Measurements from ENCODE around the gene MED15. TPM values are rescaled to one million over a fixed set of nuclear protein-coding genes. Genes with fewer than 3 reads are reported as not detected.
A peak's percentile ranks its signal among the peaks of the same experiment; 100 is the strongest.

MED15 gene
- polyA plus RNA-seq, 2 of the 4 experiments (the other 2 are of a cell fraction) = 10.7 to 29.7 TPM

- no peak for TF ChIP-seq RCOR1 (IDR thresholded peaks at IDR 0.05; ENCODE audit: low read depth, low read length)
- TF ChIP-seq FOSL2 (IDR thresholded peaks at IDR 0.05) = no peak
- TF ChIP-seq FOSL2 (CRISPR knock-in tag; IDR thresholded peaks at IDR 0.05) = no peak
These were observed 79.0 kb downstream of the MED15 start (continued) for GRCh38 chr22:20586403-20586745.

- no peak for ATAC-seq
- Histone ChIP-seq H3K4me2 (no peak overlapping the region), H3K27ac (no peak overlapping the region), H3K4me3 (no peak overlapping the region), H3K4me1 (no peaks in the 10 kb centered on the region), H3K9me3 (no peaks in the 10 kb centered on the region)
- no peak for FAIRE-seq
- TF ChIP-seq SMC3 (IDR thresholded peaks at IDR 0.05) (no peak), HMGXB4 (CRISPR knock-in tag; IDR thresholded peaks at IDR 0.05; ENCODE audit: borderline replicate concordance) (no peak), POLR2AphosphoS2 (conservative IDR thresholded peaks at IDR 0.05; ENCODE audit: low read length) (no peak), TFCP2L1 (CRISPR knock-in tag; IDR thresholded peaks at IDR 0.05) (no peak), NPAS2 (CRISPR knock-in tag; IDR thresholded peaks at IDR 0.05; ENCODE audit: borderline replicate concordance) (no peak), MAZ (IDR thresholded peaks at IDR 0.05; ENCODE audit: borderline replicate concordance, low read depth, low read length) (no peak), ZSCAN20 (CRISPR knock-in tag; IDR thresholded peaks at IDR 0.05) (no peak), POLR2A (IDR thresholded peaks at IDR 0.05; ENCODE audit: low read length) (no peak), ZNF302 (CRISPR knock-in tag; IDR thresholded peaks at IDR 0.05) (no peak), FOXS1 (CRISPR knock-in tag; IDR thresholded peaks at IDR 0.05) (no peak), REST (IDR thresholded peaks at IDR 0.05) (no peak), CHD4 (IDR thresholded peaks at IDR 0.05; ENCODE audit: borderline replicate concordance) (no peak), MAX (IDR thresholded peaks at IDR 0.05) (no peak), ESRRA (IDR thresholded peaks at IDR 0.05; ENCODE audit: borderline replicate concordance, low read length) (no peak)
- CTCF ChIA-PET = interaction anchor here (1.6 kb wide), 1 partner anchor 15 kb away, joined by 3 read pairs; no protein-coding TSS in a partner anchor
- POLR2A ChIA-PET = no interaction called here
- WGBS (ENCODE audit: missing lambda C conversion rate) = 94% methylated on average over 11 of the region's 17 CpGs
- DNase-seq (ENCODE audit: low read depth in 1 of 2, low spot score in 1 of 2) = no peak
These were observed 80.0 kb downstream of the MED15 start for GRCh38 chr22:20587206-20587958.

- FAIRE-seq (no peak), DNase-seq (ENCODE audit: low read depth in 1 of 2, low spot score in 1 of 2) (no peak), ATAC-seq (peak; percentile 8 to 15; a peak in 2 of 6 replicates)
- Histone ChIP-seq H3K27ac (no peak overlapping the region), H3K4me1 (no peaks in the 10 kb centered on the region), H3K4me3 (no peak overlapping the region), H3K4me2 (no peak overlapping the region), H3K9me3 (no peaks in the 10 kb centered on the region)
- POLR2A ChIA-PET = no interaction called here
- CTCF ChIA-PET = interaction anchor here (0.7 to 1.6 kb wide), 3 partner anchors 16 to 39 kb away, joined by 3 read pairs; no protein-coding TSS in a partner anchor
- 83% methylated on average over 2 of the region's 7 CpGs for WGBS (ENCODE audit: missing lambda C conversion rate)
- TF ChIP-seq HOXB5 (CRISPR knock-in tag; IDR thresholded peaks at IDR 0.05) (no peak), TP53 (CRISPR knock-in tag; IDR thresholded peaks at IDR 0.05) (no peak), HOXA7 (CRISPR knock-in tag; IDR thresholded peaks at IDR 0.05) (no peak), EHF (CRISPR knock-in tag; IDR thresholded peaks at IDR 0.05) (no peak), RARB (CRISPR knock-in tag; IDR thresholded peaks at IDR 0.05) (no peak), ESRRA (IDR thresholded peaks at IDR 0.05; ENCODE audit: borderline replicate concordance, low read length) (no peak), HES2 (IDR thresholded peaks at IDR 0.05) (no peak), HDAC2 (IDR thresholded peaks at IDR 0.05) (no peak), RNF2 (IDR thresholded peaks at IDR 0.05; ENCODE audit: borderline replicate concordance, low read depth) (no peak), PHF8 (IDR thresholded peaks at IDR 0.05; ENCODE audit: borderline replicate concordance, low read depth) (no peak), NFE2L2 (conservative IDR thresholded peaks at IDR 0.05; ENCODE audit: low read length) (no peak), TFCP2L1 (CRISPR knock-in tag; IDR thresholded peaks at IDR 0.05) (no peak), ZFP36 (IDR thresholded peaks at IDR 0.05; ENCODE audit: borderline replicate concordance, partially characterized antibody) (no peak), JUNB (IDR thresholded peaks at IDR 0.05) (no peak), RCOR1 (IDR thresholded peaks at IDR 0.05; ENCODE audit: low read depth, low read length) (no peak), ZC3H11A (IDR thresholded peaks at IDR 0.05) (no peak)
These were observed 80.9 kb downstream of the MED15 start for GRCh38 chr22:20588092-20588842.

Measured in A549 (cell line).